Measurements from ENCODE around the gene THTPA. TPM values are rescaled to one million over a fixed set of nuclear protein-coding genes. Genes with fewer than 3 reads are reported as not detected.

Gene THTPA
- total and polyA plus RNA-seq, 2 of the 4 experiments (the other 2 are of a cell fraction): 5.0 to 9.2 TPM

DNA sequence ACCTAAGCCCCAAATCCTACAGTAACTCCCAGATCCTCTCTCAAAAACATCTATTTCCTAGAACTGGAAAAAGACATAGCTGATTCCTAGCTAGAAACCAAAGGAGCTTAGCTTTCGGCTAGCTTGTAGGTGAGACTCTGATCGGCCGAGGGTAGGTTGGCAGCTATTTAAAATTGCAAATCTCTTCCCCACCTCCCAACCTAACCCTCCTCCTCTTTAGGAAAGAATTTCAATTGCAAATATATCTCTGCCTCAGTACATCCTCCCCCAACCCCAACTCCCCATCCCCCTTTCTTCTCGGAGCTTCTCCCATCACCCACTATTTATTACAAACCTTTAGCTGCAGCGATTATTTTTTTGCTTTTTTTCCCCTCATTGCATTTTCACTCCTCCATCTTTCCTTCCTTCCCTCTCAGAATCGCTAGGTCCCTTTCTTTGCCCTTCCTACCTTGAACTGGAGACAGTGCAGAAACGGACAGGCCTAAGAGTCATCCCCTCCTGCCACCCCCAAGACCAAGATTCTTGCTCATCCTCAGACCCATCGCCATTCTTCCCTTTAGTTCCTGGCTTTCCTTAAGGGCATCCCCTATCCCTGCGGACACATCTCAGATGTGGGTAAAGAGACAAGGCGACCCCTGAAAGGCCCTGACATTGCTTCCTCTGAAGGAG, 17.9 kb upstream of the THTPA start:
- peak overlapping the region; percentile 46; the same call in 1 of the 2 replicates for H3K23ac ChIP-seq (ENCODE audit: low read depth, low read length)
- peaks cover 6% of the 10 kb centered on the region for H3K4me1 ChIP-seq (ENCODE audit: control insufficient read depth, insufficient read depth, low read length)
- H2AK5ac ChIP-seq (ENCODE audit: low read depth, low read length): no peak overlapping the region
- ATAC-seq (ENCODE audit: low read depth) (no peak; the same call in 1 of the 2 replicates), DNase-seq (no peak)
- no peak overlapping the region for H3K4me2 ChIP-seq (ENCODE audit: low read depth, low read length)
- no peak overlapping the region for H3K14ac ChIP-seq (replicated peaks; ENCODE audit: low read depth, low read length)
- H2BK5ac ChIP-seq (ENCODE audit: low read depth, low read length, poor library complexity, severe bottlenecking): no peak overlapping the region
- H3K9me3 ChIP-seq (ENCODE audit: control insufficient read depth, insufficient read depth, low read length): no peaks in the 10 kb centered on the region
- no peaks in the 10 kb centered on the region for H3K9me1 ChIP-seq (ENCODE audit: insufficient read depth, low read length)
- no peak overlapping the region for H3K4ac ChIP-seq (ENCODE audit: low read depth, low read length)
- H4K20me1 ChIP-seq (ENCODE audit: insufficient read depth, low read length): no peaks in the 10 kb centered on the region; the same call in 1 of the 2 replicates
- H4K8ac ChIP-seq (ENCODE audit: low read depth in 2 of 2, low read length in 2 of 2): peak overlapping the region in 1 of 2 experiments; percentile 39; a peak in 2 of 4 replicates
- dilution Hi-C loops (cut with HindIII; ENCODE audit: low sequenced_read_pairs, unreplicated experiment): no loop called here
- no peak overlapping the region for H3K18ac ChIP-seq (ENCODE audit: low read depth, low read length)
- no peak overlapping the region for H3K27ac ChIP-seq (ENCODE audit: insufficient read depth, low read length)
- WGBS, 2 experiments (ENCODE audit: extremely low coverage in 2 of 2, insufficient read length in 1 of 2): 35% methylated on average over 5 of the region's 10 CpGs; no CpG with 5 or more reads in 1 of the 2 experiments
- no peak overlapping the region; the same call in 1 of the 2 replicates for H4K5ac ChIP-seq (ENCODE audit: low read depth, low read length)
- peak overlapping the region; percentile 69 for H2AFZ ChIP-seq (replicated peaks; ENCODE audit: low read length, poor library complexity)
- no peaks in the 10 kb centered on the region for H3K27me3 ChIP-seq (ENCODE audit: control insufficient read depth, insufficient read depth, low read length)
- no peak overlapping the region for H2BK120ac ChIP-seq (ENCODE audit: low read depth, low read length)
- no peak overlapping the region for H4K91ac ChIP-seq (ENCODE audit: insufficient read depth, low read depth, low read length)
- in situ Hi-C loops (cut with MboI; ENCODE audit: low sequenced_read_pairs): no loop called here
- CTCF ChIA-PET: interaction anchor here (0.6 kb wide), 1 partner anchor 49 kb away, joined by 3 read pairs; no protein-coding TSS in a partner anchor
- peak overlapping the region; percentile 61 for H2AK9ac ChIP-seq (replicated peaks; ENCODE audit: low read depth, low read length, poor library complexity)
- no peaks in the 10 kb centered on the region for H3K36me3 ChIP-seq (ENCODE audit: control insufficient read depth, insufficient read depth, low read length)
- H3K79me1 ChIP-seq (ENCODE audit: low read depth in 1 of 2, low read length in 2 of 2): no peaks in the 10 kb centered on the region
- no TSS peak for BruUV-seq (replicated peaks)
- TF ChIP-seq MXI1 (IDR thresholded peaks at IDR 0.05; ENCODE audit: borderline replicate concordance, low read depth, low read length): no peak
- no peak for TF ChIP-seq POLR2A (IDR thresholded peaks at IDR 0.05; ENCODE audit: low read depth, low read length)
- no peak for TF ChIP-seq MAFK (IDR thresholded peaks at IDR 0.05; ENCODE audit: low read depth, low read length)
- TF ChIP-seq, protein P1, sequence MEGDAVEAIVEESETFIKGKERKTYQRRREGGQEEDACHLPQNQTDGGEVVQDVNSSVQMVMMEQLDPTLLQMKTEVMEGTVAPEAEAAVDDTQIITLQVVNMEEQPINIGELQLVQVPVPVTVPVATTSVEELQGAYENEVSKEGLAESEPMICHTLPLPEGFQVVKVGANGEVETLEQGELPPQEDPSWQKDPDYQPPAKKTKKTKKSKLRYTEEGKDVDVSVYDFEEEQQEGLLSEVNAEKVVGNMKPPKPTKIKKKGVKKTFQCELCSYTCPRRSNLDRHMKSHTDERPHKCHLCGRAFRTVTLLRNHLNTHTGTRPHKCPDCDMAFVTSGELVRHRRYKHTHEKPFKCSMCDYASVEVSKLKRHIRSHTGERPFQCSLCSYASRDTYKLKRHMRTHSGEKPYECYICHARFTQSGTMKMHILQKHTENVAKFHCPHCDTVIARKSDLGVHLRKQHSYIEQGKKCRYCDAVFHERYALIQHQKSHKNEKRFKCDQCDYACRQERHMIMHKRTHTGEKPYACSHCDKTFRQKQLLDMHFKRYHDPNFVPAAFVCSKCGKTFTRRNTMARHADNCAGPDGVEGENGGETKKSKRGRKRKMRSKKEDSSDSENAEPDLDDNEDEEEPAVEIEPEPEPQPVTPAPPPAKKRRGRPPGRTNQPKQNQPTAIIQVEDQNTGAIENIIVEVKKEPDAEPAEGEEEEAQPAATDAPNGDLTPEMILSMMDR (conservative IDR thresholded peaks at IDR 0.05; ENCODE audit: low read depth, low read length): no peak
- TF ChIP-seq RAD21 (IDR thresholded peaks at IDR 0.05; ENCODE audit: low read length): no peak
- TF ChIP-seq RFX5 (IDR thresholded peaks at IDR 0.05; ENCODE audit: low read depth, low read length): no peak
- no peak overlapping the region for H3K56ac ChIP-seq (ENCODE audit: extremely low read depth, insufficient read depth, low read length)
- no peak overlapping the region for H2BK20ac ChIP-seq (ENCODE audit: low read depth, low read length)
- POLR2A ChIA-PET (ENCODE audit: unreplicated experiment): interaction anchor here (0.6 kb wide), 1 partner anchor 58 kb away, joined by 3 read pairs; no protein-coding TSS in a partner anchor
- H2BK15ac ChIP-seq (ENCODE audit: low read depth, low read length): no peak overlapping the region
- intact Hi-C loops (cut with micrococcal nuclease): no loop called here
- no peak overlapping the region for H3K4me3 ChIP-seq (ENCODE audit: insufficient read depth, low read depth, low read length)
- no peak overlapping the region for H3K9ac ChIP-seq (ENCODE audit: low read depth, low read length)

Measured in IMR-90 (cell line).